Dedifferentiated amniotic fluid mesenchymal stem cell (primary cell): ENCODE results near the gene UNC45B.
"Not testable (repeated sequence)": the region's sequence is repeated elsewhere in the genome, so short reads cannot be mapped to it uniquely, and the experiment has no call there.

ENCODE experiments used
- DNase-seq: peaks from one replicate; pipeline ENCODE4 v3.0.0-alpha.2; 2016; ENCODE audit errors: extremely low spot score

Gene UNC45B

DNA sequence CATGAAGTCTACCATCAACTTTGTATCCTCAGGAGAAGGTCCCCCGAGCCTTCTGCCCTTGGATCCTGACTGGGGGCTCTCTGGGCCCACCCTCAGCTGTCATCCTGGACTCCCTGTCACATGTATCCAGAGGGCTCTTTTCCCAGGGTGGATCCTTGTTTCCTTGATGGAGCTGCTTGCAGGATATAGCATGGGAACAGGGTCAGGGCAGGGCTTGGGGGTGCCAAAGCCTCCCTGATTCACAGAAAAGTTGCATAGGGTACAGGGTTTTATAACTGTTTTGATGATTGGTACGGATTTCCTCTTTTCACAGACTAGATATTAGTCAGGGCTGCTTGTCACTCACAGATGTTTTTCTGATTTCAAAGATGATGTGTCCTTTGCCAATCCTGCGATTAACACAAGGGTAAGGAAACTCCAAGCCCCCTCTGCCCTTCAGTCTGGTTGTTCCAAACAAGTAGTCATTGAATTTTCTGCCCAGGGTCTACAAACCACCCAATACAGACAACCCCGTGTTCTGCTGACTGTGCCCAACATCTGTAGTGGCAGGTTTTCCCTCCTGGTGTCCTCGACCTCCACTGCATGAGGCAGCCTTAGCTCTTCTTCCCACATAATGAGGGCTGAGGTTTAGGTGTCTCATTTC is 67.1 kb downstream of the UNC45B start:
- DNase-seq, result no peak

GRCh38 chr17:35217107-35217506 is 69.5 kb downstream of the UNC45B start:
- DNase-seq, result no peak

DNA sequence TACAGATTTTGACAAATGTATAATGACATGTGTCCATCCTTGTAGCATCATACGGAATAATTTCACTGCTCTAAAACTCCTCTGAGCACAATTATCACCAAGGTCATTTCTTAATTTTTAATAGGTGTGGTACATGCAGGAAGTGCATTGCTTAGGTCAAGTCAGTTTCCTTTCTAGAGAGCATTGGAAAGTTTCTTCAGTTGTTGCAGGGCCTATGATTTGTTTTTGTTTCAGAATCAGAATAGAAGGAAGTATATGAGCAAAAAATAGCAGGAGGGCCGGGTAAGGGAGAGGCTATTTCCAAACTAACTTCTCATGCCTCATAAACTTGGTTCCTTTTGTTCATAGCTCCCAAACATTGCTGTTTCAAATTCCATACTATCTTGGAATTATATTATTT is 71.3 kb downstream of the UNC45B start:
- no peak for DNase-seq

GRCh38 chr17:35222452-35222851 is 74.8 kb downstream of the UNC45B start:
- DNase-seq, result no peak

DNA sequence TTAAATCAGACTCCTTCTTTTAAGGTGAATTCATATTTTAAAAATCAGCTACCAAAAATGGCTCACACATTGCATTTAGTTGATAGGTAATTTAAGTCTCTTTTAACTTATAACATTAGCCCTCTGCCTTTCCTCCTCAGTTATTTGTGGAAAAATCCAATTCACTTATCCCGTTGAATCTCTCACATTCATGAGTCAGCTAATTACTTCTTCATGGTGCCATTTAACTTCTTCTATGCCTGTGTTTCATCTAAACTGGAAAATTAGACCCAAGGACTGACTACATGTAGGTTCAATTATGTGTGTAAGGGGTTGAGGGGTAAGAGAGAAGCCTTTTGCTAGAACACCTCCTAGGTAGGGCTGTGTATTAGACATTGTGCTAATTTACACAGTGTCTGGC is 76.8 kb downstream of the UNC45B start:
- DNase-seq, result no peak

DNA sequence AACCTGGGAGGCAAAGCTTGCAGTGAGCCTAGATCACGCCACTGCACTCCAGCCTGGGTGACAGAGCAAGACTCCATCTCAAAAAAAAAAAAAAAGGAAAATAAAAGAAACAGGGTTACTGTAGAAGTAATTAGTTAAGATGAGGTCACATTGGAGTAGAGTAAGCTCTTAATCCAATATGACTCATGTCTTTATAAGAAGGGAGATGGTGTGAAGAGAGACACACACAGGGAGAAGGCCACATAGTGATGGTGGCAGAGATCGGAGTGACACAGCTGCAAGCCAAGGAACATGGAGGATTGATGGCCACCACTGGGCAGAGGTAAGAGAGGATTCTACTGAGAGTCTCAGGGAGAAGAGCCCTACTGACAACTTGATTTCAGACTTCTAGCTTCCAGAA is 79.9 kb downstream of the UNC45B start:
- DNase-seq, result no peak

DNA sequence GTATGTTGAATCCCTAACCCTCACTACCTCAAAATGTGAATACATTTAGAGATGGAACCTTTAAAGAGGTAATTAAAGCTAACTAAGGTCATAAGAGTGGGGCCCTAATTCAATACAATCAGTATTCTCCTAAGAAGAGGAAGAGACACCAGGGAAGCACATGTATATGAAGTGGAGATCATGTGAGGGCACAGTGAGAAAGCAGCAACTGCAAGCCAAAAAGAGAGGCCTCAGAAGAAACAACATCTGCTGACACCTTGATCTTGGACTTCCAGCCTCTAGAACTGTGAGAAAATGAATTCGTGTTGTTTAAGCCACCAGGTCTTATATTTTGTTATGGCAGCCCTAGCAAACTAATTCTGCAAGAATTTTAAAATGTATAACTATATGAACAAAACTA is 82.0 kb downstream of the UNC45B start:
- no peak for DNase-seq

- not testable (repeated sequence) for DNase-seq
Measured at GRCh38 chr17:35234315-35234714, 86.7 kb downstream of the UNC45B start.

DNA sequence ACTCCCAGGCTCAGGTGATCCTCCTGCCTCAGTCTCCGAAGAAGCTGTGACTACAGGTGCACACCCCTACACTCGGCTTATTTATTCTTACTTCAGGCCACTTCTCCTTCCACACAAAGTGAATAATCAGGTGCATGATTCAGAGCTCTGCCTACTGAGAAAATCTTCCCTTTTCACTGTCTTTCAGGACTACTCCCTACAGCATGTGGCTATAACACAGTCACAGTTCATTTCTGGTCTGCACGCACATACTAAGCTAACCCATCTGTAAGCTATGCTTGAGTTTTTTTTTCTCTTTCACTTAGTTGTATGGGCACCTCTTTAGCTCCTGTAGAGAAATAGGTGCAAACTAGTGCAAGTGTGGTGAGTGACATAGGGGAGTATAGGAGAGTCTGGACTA is 87.7 kb downstream of the UNC45B start:
- no peak for DNase-seq

DNA sequence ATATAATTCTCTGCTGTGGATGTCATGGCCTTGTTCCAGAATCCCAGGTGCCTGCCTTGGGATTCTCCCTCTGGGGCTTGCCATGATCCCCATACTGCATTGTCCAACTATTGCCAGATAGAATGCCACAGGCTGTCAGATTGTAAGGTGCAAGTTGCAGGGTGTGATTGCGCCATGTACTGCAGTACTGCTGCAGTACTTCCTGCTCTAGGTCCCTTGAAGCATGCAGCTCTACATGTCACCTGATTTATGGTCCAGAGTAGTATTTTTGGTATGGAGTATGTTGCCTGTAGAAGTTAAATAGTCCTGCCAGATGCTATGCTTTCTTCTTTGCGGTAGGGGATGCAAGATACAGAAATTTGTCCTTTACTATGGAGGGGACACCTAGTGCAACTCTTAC is 88.3 kb downstream of the UNC45B start:
- DNase-seq, result no peak

GRCh38 chr17:35236821-35237220 is 89.2 kb downstream of the UNC45B start:
- no peak for DNase-seq

GRCh38 chr17:35238821-35239220 is 91.2 kb downstream of the UNC45B start:
- DNase-seq, result peak; percentile 25
